Activated naive CD8-positive, alpha-beta T cell treated with anti-CD3 and anti-CD28 coated beads, Interleukin-2, amount 50 U/mL, for 16 hours (primary cell): ENCODE data around the gene TCEA3.
A peak's percentile ranks its signal among the peaks of the same experiment; 100 is the strongest.

ENCODE experiments used
- DNase-seq: peaks from one replicate; pipeline ENCODE4 v3.0.0-alpha.2; 2020; ENCODE audit warnings: low read depth, low spot score

TCEA3 gene

GRCh38 chr1:23421343-23421742 is 3.2 kb downstream of the TCEA3 start:
- DNase-seq: no peak

- DNase-seq: no peak
These were observed 3.8 kb downstream of the TCEA3 start for GRCh38 chr1:23420778-23421177.

GRCh38 chr1:23419180-23419579 is 5.4 kb downstream of the TCEA3 start:
- DNase-seq: no peak

GRCh38 chr1:23417570-23417969 is 7.0 kb downstream of the TCEA3 start:
- no peak for DNase-seq

GRCh38 chr1:23416964-23417363 is 7.6 kb downstream of the TCEA3 start:
- DNase-seq: no peak

GRCh38 chr1:23408797-23409290 is 15.7 kb downstream of the TCEA3 start:
- DNase-seq: no peak

GRCh38 chr1:23407016-23407630 is 17.4 kb downstream of the TCEA3 start:
- no peak for DNase-seq

- DNase-seq: no peak
These were observed 18.6 kb downstream of the TCEA3 start for GRCh38 chr1:23405946-23406345.

- DNase-seq: peak; percentile 74
These were observed 20.6 kb downstream of the TCEA3 start for GRCh38 chr1:23403735-23404486.

- DNase-seq: no peak
These were observed 21.2 kb downstream of the TCEA3 start for GRCh38 chr1:23403355-23403734.

- DNase-seq: no peak
These were observed 21.6 kb downstream of the TCEA3 start for GRCh38 chr1:23403038-23403336.

GRCh38 chr1:23402286-23403037 is 22.1 kb downstream of the TCEA3 start:
- no peak for DNase-seq

GRCh38 chr1:23401313-23401712 is 23.2 kb downstream of the TCEA3 start:
- DNase-seq: no peak

GRCh38 chr1:23400324-23401114 is 24.0 kb downstream of the TCEA3 start:
- no peak for DNase-seq

GRCh38 chr1:23399229-23399628 is 25.3 kb downstream of the TCEA3 start:
- DNase-seq: no peak

GRCh38 chr1:23397908-23398307 is 26.6 kb downstream of the TCEA3 start:
- no peak for DNase-seq

GRCh38 chr1:23396380-23396779 is 28.2 kb downstream of the TCEA3 start:
- no peak for DNase-seq

GRCh38 chr1:23395849-23396248 is 28.7 kb downstream of the TCEA3 start:
- DNase-seq: no peak

- DNase-seq: no peak
These were observed 29.3 kb downstream of the TCEA3 start for GRCh38 chr1:23395154-23395724.

GRCh38 chr1:23394684-23395083 is 29.9 kb downstream of the TCEA3 start:
- no peak for DNase-seq

GRCh38 chr1:23394181-23394580 is 30.4 kb downstream of the TCEA3 start:
- DNase-seq: no peak

- no peak for DNase-seq
These were observed 30.8 kb downstream of the TCEA3 start for GRCh38 chr1:23393706-23394105.
